Memory B cell (primary cell): ENCODE results near the gene ATXN10.
"Not testable (repeated sequence)": the region's sequence is repeated elsewhere in the genome, so short reads cannot be mapped to it uniquely, and the experiment has no call there.

Source experiments
- ATAC-seq: fragments of 150-1000 bp; cut with Tn5 transposase; 2 replicates; pipeline ENCODE4 v1.10.0; 2021; ENCODE audit warnings: low read depth, mild to moderate bottlenecking, moderate library complexity
- DNase-seq, 2 donors: peaks; one replicate each; pipeline ENCODE4 v3.0.0; 2022; ENCODE audit warnings: low spot score in 2 of 2
- H3K27ac Mint-ChIP-seq: one replicate; pipeline ENCODE4 v1.8.0; 2022; ENCODE audit warnings: mild to moderate bottlenecking, moderate library complexity, mixed read lengths
- H3K27me3 Mint-ChIP-seq: one replicate; pipeline ENCODE4 v1.8.0; 2022; ENCODE audit warnings: mixed read lengths
- H3K36me3 Mint-ChIP-seq: one replicate; pipeline ENCODE4 v1.8.0; 2022; ENCODE audit warnings: mild to moderate bottlenecking, mixed read lengths
- H3K4me1 Mint-ChIP-seq: one replicate; pipeline ENCODE4 v1.8.0; 2022; ENCODE audit warnings: mixed read lengths
- H3K4me3 Mint-ChIP-seq: one replicate; pipeline ENCODE4 v1.8.0; 2022; ENCODE audit warnings: mild to moderate bottlenecking, moderate library complexity, mixed read lengths
- H3K9me3 Mint-ChIP-seq: one replicate; pipeline ENCODE4 v1.8.0; 2022; ENCODE audit warnings: mixed read lengths

The ATXN10 gene

GRCh38 chr22:45696227-45696626, 24.6 kb downstream of the ATXN10 start:
- H3K9me3 Mint-ChIP-seq = no peaks in the 10 kb centered on the region
- no peaks in the 10 kb centered on the region for H3K27me3 Mint-ChIP-seq
- DNase-seq (no peak), ATAC-seq (peak; percentile 78)
- peak overlapping the region; percentile 6 for H3K4me3 Mint-ChIP-seq
- H3K27ac Mint-ChIP-seq = peak overlapping the region; percentile 43
- H3K4me1 Mint-ChIP-seq = peaks cover 7% of the 10 kb centered on the region
- H3K36me3 Mint-ChIP-seq = peaks cover 28% of the 10 kb centered on the region

GRCh38 chr22:45698094-45698493, 26.5 kb downstream of the ATXN10 start:
- H3K4me3 Mint-ChIP-seq = no peak overlapping the region
- no peak for DNase-seq
- peak overlapping the region; percentile 37 for H3K27ac Mint-ChIP-seq
- peaks cover 7% of the 10 kb centered on the region for H3K4me1 Mint-ChIP-seq
- H3K27me3 Mint-ChIP-seq = no peaks in the 10 kb centered on the region
- peaks cover 2% of the 10 kb centered on the region for H3K9me3 Mint-ChIP-seq
- no peak for ATAC-seq
- peaks cover 38% of the 10 kb centered on the region for H3K36me3 Mint-ChIP-seq

- Mint-ChIP-seq H3K9me3 (peaks cover 2% of the 10 kb centered on the region), H3K27me3 (no peaks in the 10 kb centered on the region), H3K27ac (no peak overlapping the region), H3K36me3 (peaks cover 54% of the 10 kb centered on the region), H3K4me3 (no peak overlapping the region), H3K4me1 (peaks cover 3% of the 10 kb centered on the region)
- DNase-seq (no peak), ATAC-seq (no peak)
Observed at GRCh38 chr22:45702981-45703380, 31.3 kb downstream of the ATXN10 start.

GRCh38 chr22:45703758-45704157, 32.1 kb downstream of the ATXN10 start:
- Mint-ChIP-seq H3K4me1 (peaks cover 3% of the 10 kb centered on the region), H3K9me3 (peaks cover 2% of the 10 kb centered on the region), H3K36me3 (peaks cover 53% of the 10 kb centered on the region), H3K4me3 (no peak overlapping the region), H3K27ac (no peak overlapping the region), H3K27me3 (no peaks in the 10 kb centered on the region)
- DNase-seq = no peak
- ATAC-seq = no peak

DNA sequence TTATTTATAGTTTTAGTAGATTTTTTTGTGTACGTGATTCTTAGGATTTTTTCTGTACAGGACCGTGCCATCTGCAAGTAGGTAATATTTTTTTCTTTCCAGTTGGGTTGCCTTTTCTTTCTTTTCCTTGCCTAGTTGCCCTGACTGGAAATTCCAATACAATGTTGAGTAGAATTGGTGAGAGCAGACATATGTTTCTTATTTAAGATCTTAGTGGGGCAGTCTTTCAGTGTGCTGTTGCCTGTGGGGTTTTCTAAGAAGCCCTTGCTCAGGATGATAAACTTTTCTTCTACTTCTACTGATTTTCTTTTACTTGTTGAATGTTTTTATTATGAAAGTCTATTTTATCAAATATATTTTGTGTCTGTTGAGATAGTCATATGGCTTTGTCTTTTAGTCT, 33.0 kb downstream of the ATXN10 start:
- no peak for DNase-seq
- peaks cover 5% of the 10 kb centered on the region for H3K4me1 Mint-ChIP-seq
- H3K4me3 Mint-ChIP-seq = no peak overlapping the region
- no peak for ATAC-seq
- H3K27ac Mint-ChIP-seq = peak overlapping the region; percentile 52
- H3K9me3 Mint-ChIP-seq = peaks cover 2% of the 10 kb centered on the region
- no peaks in the 10 kb centered on the region for H3K27me3 Mint-ChIP-seq
- H3K36me3 Mint-ChIP-seq = peaks cover 60% of the 10 kb centered on the region

DNA sequence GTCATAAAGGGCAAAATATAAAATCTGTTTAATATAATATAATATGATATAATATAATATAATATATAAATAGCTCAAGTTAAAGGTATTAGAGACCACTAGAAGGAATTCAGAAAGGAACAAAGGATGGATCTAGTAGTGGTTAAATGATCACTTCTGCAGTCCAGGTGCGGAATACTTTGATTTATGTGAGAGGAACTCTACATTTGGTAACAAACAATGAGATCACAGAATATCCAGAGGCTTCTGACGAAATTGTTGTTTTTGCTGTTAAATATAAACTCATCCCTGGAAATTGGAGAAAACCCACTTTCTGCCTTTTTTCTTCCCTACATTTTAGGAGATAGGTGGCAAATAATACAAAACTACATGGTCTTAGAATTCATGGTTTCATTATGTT, 36.0 kb downstream of the ATXN10 start:
- no peaks in the 10 kb centered on the region for H3K27me3 Mint-ChIP-seq
- H3K4me1 Mint-ChIP-seq = peaks cover 8% of the 10 kb centered on the region
- H3K36me3 Mint-ChIP-seq = peaks cover 57% of the 10 kb centered on the region
- H3K9me3 Mint-ChIP-seq = peaks cover 2% of the 10 kb centered on the region
- ATAC-seq = no peak
- no peak overlapping the region for H3K4me3 Mint-ChIP-seq
- H3K27ac Mint-ChIP-seq = no peak overlapping the region
- no peak for DNase-seq

GRCh38 chr22:45708145-45708544, 36.5 kb downstream of the ATXN10 start:
- DNase-seq = no peak
- Mint-ChIP-seq H3K36me3 (peaks cover 54% of the 10 kb centered on the region), H3K4me3 (no peak overlapping the region), H3K4me1 (peaks cover 8% of the 10 kb centered on the region), H3K9me3 (no peaks in the 10 kb centered on the region), H3K27ac (no peak overlapping the region), H3K27me3 (no peaks in the 10 kb centered on the region)
- ATAC-seq = no peak

DNA sequence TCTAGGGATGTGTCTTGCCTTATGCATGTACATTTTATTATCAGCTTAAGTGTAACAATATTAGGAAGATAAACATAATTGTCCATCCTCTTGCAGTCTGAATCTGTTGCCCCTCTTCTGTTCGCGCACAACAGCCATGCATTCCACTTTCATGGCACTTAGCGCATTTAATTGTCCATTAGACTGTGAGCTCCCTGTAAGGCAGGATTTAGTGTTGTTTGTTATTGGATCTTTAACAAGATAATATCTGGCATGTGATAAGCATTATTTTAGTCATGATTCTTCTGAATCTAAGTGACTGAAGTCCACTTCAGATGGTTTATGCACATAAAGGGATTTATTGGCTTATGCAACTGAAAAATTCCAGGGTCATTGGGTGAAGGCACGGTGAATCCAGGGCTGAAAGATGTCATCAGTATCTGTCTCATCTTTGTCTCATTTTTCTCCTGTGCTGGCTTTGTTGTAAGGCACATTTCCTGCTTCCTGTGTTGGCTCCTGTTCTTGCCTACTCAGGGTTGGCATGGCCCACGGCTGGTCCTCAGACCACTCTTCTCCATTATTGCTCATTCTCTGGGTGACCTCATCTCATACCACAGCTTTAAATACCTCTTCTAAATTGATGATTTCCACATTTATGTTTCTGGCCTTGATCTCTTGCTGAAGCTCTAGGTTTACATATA, 37.6 kb downstream of the ATXN10 start:
- ATAC-seq (no peak), DNase-seq (no peak)
- Mint-ChIP-seq H3K36me3 (peaks cover 46% of the 10 kb centered on the region), H3K9me3 (no peaks in the 10 kb centered on the region), H3K27ac (peak overlapping the region; percentile 38), H3K4me1 (peaks cover 8% of the 10 kb centered on the region), H3K27me3 (no peaks in the 10 kb centered on the region), H3K4me3 (no peak overlapping the region)

- no peaks in the 10 kb centered on the region for H3K9me3 Mint-ChIP-seq
- peak overlapping the region; percentile 38 for H3K27ac Mint-ChIP-seq
- no peaks in the 10 kb centered on the region for H3K27me3 Mint-ChIP-seq
- H3K36me3 Mint-ChIP-seq = peaks cover 43% of the 10 kb centered on the region
- H3K4me3 Mint-ChIP-seq = no peak overlapping the region
- ATAC-seq (no peak), DNase-seq (no peak)
- peaks cover 9% of the 10 kb centered on the region for H3K4me1 Mint-ChIP-seq
Observed at GRCh38 chr22:45709866-45710265, 38.2 kb downstream of the ATXN10 start.

DNA sequence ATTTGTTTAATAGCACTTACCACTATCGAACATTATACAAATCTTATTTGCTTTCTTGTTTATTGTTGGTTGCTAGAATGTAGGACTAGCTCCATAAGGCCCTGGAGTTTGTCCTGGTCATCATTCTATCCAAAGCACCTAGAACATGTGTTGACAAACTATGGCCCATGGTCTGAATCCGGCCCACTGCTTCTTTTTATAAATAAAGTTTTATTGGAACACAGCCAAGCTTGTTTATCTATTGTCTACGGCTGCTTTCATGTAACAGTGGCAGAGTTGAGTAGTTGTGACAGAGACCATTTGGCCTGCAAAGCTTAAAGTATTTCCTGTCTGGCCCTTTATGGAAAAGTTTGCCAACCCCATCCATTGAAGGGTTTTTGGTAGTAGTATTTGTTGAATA, 38.8 kb downstream of the ATXN10 start:
- H3K27ac Mint-ChIP-seq = peak overlapping the region; percentile 38
- H3K36me3 Mint-ChIP-seq = peaks cover 42% of the 10 kb centered on the region
- ATAC-seq (no peak), DNase-seq (no peak)
- peaks cover 10% of the 10 kb centered on the region for H3K4me1 Mint-ChIP-seq
- no peaks in the 10 kb centered on the region for H3K9me3 Mint-ChIP-seq
- no peaks in the 10 kb centered on the region for H3K27me3 Mint-ChIP-seq
- no peak overlapping the region for H3K4me3 Mint-ChIP-seq

- not testable (repeated sequence) for H3K4me3 Mint-ChIP-seq, ATAC-seq, H3K27ac Mint-ChIP-seq, DNase-seq, H3K27me3 Mint-ChIP-seq, H3K9me3 Mint-ChIP-seq, H3K4me1 Mint-ChIP-seq
- H3K36me3 Mint-ChIP-seq = peaks cover 34% of the 10 kb centered on the region
Observed at GRCh38 chr22:45714390-45714789, 42.8 kb downstream of the ATXN10 start.

GRCh38 chr22:45717789-45718188, 46.2 kb downstream of the ATXN10 start:
- Mint-ChIP-seq H3K27ac (no peak overlapping the region), H3K4me1 (peaks cover 5% of the 10 kb centered on the region), H3K27me3 (no peaks in the 10 kb centered on the region), H3K9me3 (no peaks in the 10 kb centered on the region), H3K36me3 (peaks cover 27% of the 10 kb centered on the region), H3K4me3 (no peak overlapping the region)
- ATAC-seq (no peak), DNase-seq (no peak)

GRCh38 chr22:45718391-45718790, 46.8 kb downstream of the ATXN10 start:
- ATAC-seq (no peak), DNase-seq (no peak)
- peaks cover 25% of the 10 kb centered on the region for H3K36me3 Mint-ChIP-seq
- H3K9me3 Mint-ChIP-seq = no peaks in the 10 kb centered on the region
- H3K4me1 Mint-ChIP-seq = peaks cover 8% of the 10 kb centered on the region
- H3K4me3 Mint-ChIP-seq = no peak overlapping the region
- H3K27ac Mint-ChIP-seq = no peak overlapping the region
- no peaks in the 10 kb centered on the region for H3K27me3 Mint-ChIP-seq

DNA sequence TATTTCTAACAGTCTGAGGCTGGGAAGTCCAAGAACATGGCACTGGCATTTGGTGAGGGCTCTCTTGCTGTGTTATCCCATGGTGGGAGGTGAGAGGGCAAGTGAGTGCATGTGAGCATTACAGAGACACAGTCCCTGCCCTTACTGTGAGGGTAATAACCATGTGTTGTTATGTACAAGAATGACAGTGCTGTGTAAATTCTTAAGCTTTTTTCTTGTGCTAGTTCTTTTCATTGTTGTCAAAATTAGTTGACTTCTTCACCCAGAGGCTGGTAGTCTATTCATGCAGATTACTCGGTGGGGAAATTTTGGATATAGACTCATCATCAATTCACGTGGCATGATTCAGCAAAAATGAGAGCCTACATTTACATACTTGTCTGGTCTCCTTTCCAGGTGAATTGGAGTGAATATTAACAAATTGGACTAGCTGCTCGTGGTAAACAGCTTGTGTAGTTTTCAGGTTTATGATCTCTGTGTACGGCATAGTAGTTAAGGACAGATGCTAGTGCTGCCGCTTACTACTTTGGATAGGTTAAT, 49.3 kb downstream of the ATXN10 start:
- peaks cover 22% of the 10 kb centered on the region for H3K36me3 Mint-ChIP-seq
- no peak for ATAC-seq
- H3K4me1 Mint-ChIP-seq = peaks cover 16% of the 10 kb centered on the region
- H3K4me3 Mint-ChIP-seq = no peak overlapping the region
- H3K27ac Mint-ChIP-seq = peak overlapping the region; percentile 19
- H3K9me3 Mint-ChIP-seq = no peaks in the 10 kb centered on the region
- DNase-seq = no peak
- no peaks in the 10 kb centered on the region for H3K27me3 Mint-ChIP-seq

DNA sequence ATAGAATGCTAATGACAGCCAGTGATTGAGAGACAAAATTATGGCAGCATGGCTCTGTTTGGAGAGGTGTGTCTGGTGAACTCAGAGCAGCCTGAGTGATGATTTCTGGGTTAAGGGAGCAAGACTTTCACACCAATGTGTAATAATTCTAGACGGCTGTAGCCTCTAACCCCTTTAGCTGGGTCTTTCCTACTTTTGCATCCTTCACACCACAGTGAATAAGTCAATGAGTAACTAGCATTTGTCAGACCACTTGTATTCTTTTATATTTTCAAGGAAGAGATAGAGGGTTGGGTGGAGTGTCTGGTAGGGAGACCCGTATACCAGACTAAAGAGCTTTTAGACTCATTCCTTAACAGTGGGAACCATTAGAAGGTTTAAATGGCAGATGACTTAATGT, 50.4 kb downstream of the ATXN10 start:
- Mint-ChIP-seq H3K4me3 (no peak overlapping the region), H3K36me3 (peaks cover 23% of the 10 kb centered on the region), H3K9me3 (peaks cover 1% of the 10 kb centered on the region), H3K4me1 (peaks cover 21% of the 10 kb centered on the region), H3K27ac (peak overlapping the region; percentile 19), H3K27me3 (no peaks in the 10 kb centered on the region)
- DNase-seq (no peak), ATAC-seq (no peak)
